Mesenchymal stem cell (in vitro differentiated cells and primary cell): Measurements from ENCODE around the gene ITPR3.
"Not testable (repeated sequence)": the region's sequence is repeated elsewhere in the genome, so short reads cannot be mapped to it uniquely, and the experiment has no call there.

Experiments
- DNase-seq: peaks from one replicate; pipeline ENCODE4 v3.0.0-alpha.2; 2013
- H2AFZ ChIP-seq: one replicate; pipeline ENCODE4 v1.6.1; 2013; ENCODE audit warnings: low read depth, mild to moderate bottlenecking, control low read depth, inconsistent platforms, low read length, moderate library complexity
- H2AK5ac ChIP-seq: 2 replicates; pipeline ENCODE4 v1.6.1; 2013; ENCODE audit warnings: low read length, moderate library complexity, mild to moderate bottlenecking, inconsistent platforms; ENCODE audit not compliant: severe bottlenecking
- H2BK120ac ChIP-seq: one replicate; pipeline ENCODE4 v1.6.1; 2013; ENCODE audit warnings: low read depth, mild to moderate bottlenecking, inconsistent platforms, low read length, moderate library complexity
- H2BK12ac ChIP-seq, 2 experiments: one replicate each; pipeline ENCODE4 v1.6.1; 2013; ENCODE audit warnings: inconsistent platforms in 2 of 2, low read length in 2 of 2, mild to moderate bottlenecking in 2 of 2, moderate library complexity in 2 of 2, control low read depth in 1 of 2
- H2BK15ac ChIP-seq: one replicate; pipeline ENCODE4 v1.6.1; 2013; ENCODE audit warnings: mild to moderate bottlenecking, low read depth, inconsistent platforms; ENCODE audit not compliant: poor library complexity, severe bottlenecking
- H2BK5ac ChIP-seq: 2 replicates; pipeline ENCODE4 v1.6.1; 2013; ENCODE audit warnings: low read depth, mild to moderate bottlenecking, low read length, control low read depth, inconsistent platforms; ENCODE audit not compliant: poor library complexity, severe bottlenecking
- H3K14ac ChIP-seq, 2 experiments: one replicate each; pipeline ENCODE4 v1.6.1; 2013; ENCODE audit warnings: inconsistent platforms in 2 of 2, low read length in 2 of 2, control low read depth in 1 of 2, mild to moderate bottlenecking in 1 of 2, moderate library complexity in 1 of 2
- H3K18ac ChIP-seq, 2 experiments: one replicate each; pipeline ENCODE4 v1.6.1; 2013; ENCODE audit warnings: inconsistent platforms in 2 of 2, low read length in 2 of 2, control low read depth in 1 of 2, low read depth in 1 of 2, mild to moderate bottlenecking in 1 of 2
- H3K23ac ChIP-seq, 2 experiments: one replicate each; pipeline ENCODE4 v1.6.1; 2013; ENCODE audit warnings: inconsistent platforms in 2 of 2, low read length in 2 of 2, mild to moderate bottlenecking in 2 of 2, moderate library complexity in 2 of 2, control low read depth in 1 of 2
- H3K27ac ChIP-seq: 2 replicates; pipeline ENCODE4 v1.5.1; 2013; ENCODE audit warnings: mild to moderate bottlenecking, moderate library complexity, low read length, control low read depth, inconsistent platforms; ENCODE audit not compliant: poor library complexity, severe bottlenecking
- H3K27me3 ChIP-seq, 2 experiments: 2 replicates each; pipeline versions ENCODE4 v1.6.1 to v1.7.0; 2013; ENCODE audit warnings: low read length in 2 of 2, mild to moderate bottlenecking in 2 of 2, moderate library complexity in 2 of 2, control low read depth in 1 of 2, inconsistent platforms in 1 of 2; ENCODE audit not compliant: control insufficient read depth in 1 of 2, insufficient read depth in 1 of 2
- H3K36me3 ChIP-seq, 2 experiments: 2 replicates each; pipeline versions ENCODE4 v1.6.1 to v1.7.0; 2013; ENCODE audit warnings: low read length in 2 of 2, control low read depth in 1 of 2, inconsistent platforms in 1 of 2, low read depth in 1 of 2, mild to moderate bottlenecking in 1 of 2; ENCODE audit not compliant: insufficient read depth in 2 of 2, control insufficient read depth in 1 of 2
- H3K4ac ChIP-seq, 2 experiments: one replicate each; pipeline ENCODE4 v1.6.1; 2013; ENCODE audit warnings: inconsistent platforms in 2 of 2, low read length in 2 of 2, mild to moderate bottlenecking in 2 of 2, moderate library complexity in 2 of 2, control low read depth in 1 of 2, low read depth in 1 of 2
- H3K4me1 ChIP-seq: 2 replicates; pipeline ENCODE4 v1.6.1; 2013; ENCODE audit warnings: low read depth, low read length, control low read depth; ENCODE audit not compliant: control insufficient read depth, insufficient read depth
- H3K4me2 ChIP-seq: 2 replicates; pipeline ENCODE4 v1.6.1; 2013; ENCODE audit warnings: low read length, mild to moderate bottlenecking, inconsistent platforms; ENCODE audit not compliant: poor library complexity, severe bottlenecking
- H3K4me3 ChIP-seq, 2 experiments: 2 replicates each; pipeline versions ENCODE4 v1.5.1 to v1.7.0; 2013; ENCODE audit warnings: low read length in 2 of 2, mild to moderate bottlenecking in 2 of 2, control low read depth in 1 of 2, low read depth in 1 of 2; ENCODE audit not compliant: insufficient read depth in 1 of 2
- H3K79me1 ChIP-seq: replicated peaks from 2 replicates; pipeline ENCODE4 v1.6.1; 2013; ENCODE audit warnings: mild to moderate bottlenecking, control low read depth, low read length, inconsistent platforms; ENCODE audit not compliant: poor library complexity, severe bottlenecking
- H3K9ac ChIP-seq: 2 replicates; pipeline ENCODE4 v1.7.0; 2013; ENCODE audit warnings: mild to moderate bottlenecking, low read length, moderate library complexity
- H3K9me3 ChIP-seq: 2 replicates; pipeline ENCODE4 v1.7.0; 2013; ENCODE audit warnings: mild to moderate bottlenecking, low read length; ENCODE audit not compliant: control insufficient read depth
- H4K8ac ChIP-seq: one replicate; pipeline ENCODE4 v1.6.1; 2013; ENCODE audit warnings: inconsistent platforms, mild to moderate bottlenecking, low read length, moderate library complexity
- H4K91ac ChIP-seq: one replicate; pipeline ENCODE4 v1.6.1; 2013; ENCODE audit warnings: mild to moderate bottlenecking, low read length, inconsistent platforms
- WGBS: methylation state at CpG from one replicate; pipeline ENCODE4 v1.1.7; 2013; ENCODE audit warnings: mixed read lengths; 5-methylcytosine and 5-hydroxymethylcytosine counted together

Gene ITPR3

DNA sequence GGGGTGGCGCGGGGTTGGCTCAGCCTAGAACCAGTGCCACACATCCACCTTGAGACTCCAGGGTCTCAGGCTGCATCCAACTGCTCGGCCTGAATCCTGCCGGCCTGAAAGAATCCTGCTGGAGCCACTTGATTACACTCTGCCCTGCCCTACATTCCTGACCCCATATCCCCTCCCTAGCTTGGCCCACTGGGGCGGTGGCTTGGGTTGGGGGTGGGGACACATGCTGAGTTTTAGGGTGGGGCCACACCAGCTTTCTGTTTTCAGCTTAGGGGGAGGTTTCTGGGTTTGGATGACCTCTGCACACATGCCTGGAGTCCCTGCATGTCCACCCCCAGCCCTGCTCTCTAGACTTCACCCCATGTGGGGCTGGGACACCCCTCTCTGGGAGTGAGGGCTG is 6.8 kb downstream of the ITPR3 start:
- Histone ChIP-seq H3K79me1 (peaks cover 49% of the 10 kb centered on the region), H4K91ac (no peak overlapping the region), H3K9ac (peak overlapping the region; percentile 54), H3K23ac (no peak overlapping the region), H2AFZ (no peak overlapping the region), H3K14ac (peak overlapping the region in 1 of 2 experiments; percentile 9), H3K4me2 (no peak overlapping the region), H2BK5ac (no peak overlapping the region), H2BK15ac (no peak overlapping the region), H3K27me3 (no peaks in the 10 kb centered on the region), H3K9me3 (no peaks in the 10 kb centered on the region), H3K27ac (no peak overlapping the region), H3K18ac (no peak overlapping the region), H3K4me1 (peaks cover 17% of the 10 kb centered on the region), H3K36me3 (peaks cover 17 to 55% of the 10 kb centered on the region in 2 experiments), H3K4me3 (peak overlapping the region in 1 of 2 experiments; percentile 38), H2BK12ac (no peak overlapping the region), H3K4ac (no peak overlapping the region), H2AK5ac (no peak overlapping the region), H2BK120ac (no peak overlapping the region), H4K8ac (peak overlapping the region; percentile 56)
- 30% methylated on average over 2 of the region's 5 CpGs for WGBS
- DNase-seq, result no peak

DNA sequence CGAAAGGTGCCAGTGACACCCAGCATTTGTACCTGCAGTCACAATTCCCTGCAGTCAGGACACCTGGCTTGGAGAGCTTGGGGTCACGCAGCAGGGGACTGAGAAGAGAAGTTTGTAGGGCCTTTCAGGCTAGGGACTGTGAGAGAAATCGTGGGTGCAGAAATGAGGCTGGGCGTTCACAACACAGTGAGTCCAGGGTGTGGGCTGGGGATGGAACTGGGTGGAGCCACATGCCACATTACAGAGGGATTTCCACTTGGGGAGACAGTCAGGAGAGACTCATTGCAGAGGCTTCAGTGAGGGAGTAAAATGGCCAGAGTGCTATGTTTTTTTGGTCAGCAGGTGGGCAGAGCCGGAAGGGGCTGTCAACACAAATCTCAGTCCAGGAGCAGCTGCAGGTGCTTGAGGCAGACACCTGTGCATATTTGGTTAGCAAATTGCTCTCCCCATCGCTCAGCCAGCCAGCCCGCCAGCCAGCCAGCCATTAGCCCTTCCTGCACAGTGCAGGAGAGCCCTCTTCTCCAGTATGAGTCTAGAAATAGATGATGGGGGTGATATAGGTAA is 7.4 kb downstream of the ITPR3 start:
- H3K4me3 ChIP-seq, result peak overlapping the region in 1 of 2 experiments; percentile 38

DNA sequence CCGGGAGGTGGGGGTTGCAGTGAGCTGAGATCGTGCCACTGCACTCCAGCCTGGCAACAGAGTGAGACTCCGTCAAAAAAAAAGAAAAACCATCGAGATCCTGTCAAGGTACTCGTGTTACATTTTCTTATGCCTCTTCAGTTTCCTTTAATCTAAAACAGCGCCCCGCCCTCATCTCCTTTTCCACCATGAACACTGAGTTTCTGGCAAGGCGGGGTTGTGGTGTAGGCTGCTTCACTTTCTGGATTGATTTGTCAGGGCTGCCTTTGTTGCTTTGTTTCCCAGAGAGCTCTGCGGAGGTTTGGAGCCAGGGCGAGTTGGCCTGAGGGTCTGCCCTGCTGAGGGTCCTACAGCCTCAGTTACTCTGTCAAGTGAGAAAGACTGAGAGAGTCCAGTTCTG is 8.9 kb downstream of the ITPR3 start:
- H3K79me1 ChIP-seq, result peaks cover 47% of the 10 kb centered on the region
- no peaks in the 10 kb centered on the region for H3K9me3 ChIP-seq
- H2BK120ac ChIP-seq, result no peak overlapping the region
- no peak overlapping the region for H3K23ac ChIP-seq
- 94% methylated on average over 4 of the region's 10 CpGs for WGBS
- H3K4me1 ChIP-seq, result peaks cover 30% of the 10 kb centered on the region
- no peak overlapping the region for H3K9ac ChIP-seq
- H4K91ac ChIP-seq, result no peak overlapping the region
- no peak overlapping the region for H2AK5ac ChIP-seq
- no peak overlapping the region for H3K14ac ChIP-seq
- no peak overlapping the region for H2BK15ac ChIP-seq
- H2BK12ac ChIP-seq, result no peak overlapping the region
- no peak overlapping the region for H2BK5ac ChIP-seq
- no peak overlapping the region for H3K4me2 ChIP-seq
- no peak overlapping the region for H3K4ac ChIP-seq
- no peaks in the 10 kb centered on the region for H3K27me3 ChIP-seq
- no peak overlapping the region for H3K18ac ChIP-seq
- no peak overlapping the region for H4K8ac ChIP-seq
- DNase-seq, result no peak
- H3K4me3 ChIP-seq, result no peak overlapping the region
- no peak overlapping the region for H2AFZ ChIP-seq
- H3K36me3 ChIP-seq, result peaks cover 6 to 41% of the 10 kb centered on the region in 2 experiments
- no peak overlapping the region for H3K27ac ChIP-seq

More for the DNA sequence above, 7.4 kb downstream of the ITPR3 start:
- Histone ChIP-seq H3K36me3 (peaks cover 17 to 54% of the 10 kb centered on the region in 2 experiments), H2BK120ac (no peak overlapping the region), H3K27ac (no peak overlapping the region), H2AK5ac (no peak overlapping the region), H3K27me3 (no peaks in the 10 kb centered on the region), H3K14ac (no peak overlapping the region), H3K4ac (no peak overlapping the region), H4K8ac (peak overlapping the region; percentile 56), H3K9ac (peak overlapping the region; percentile 54), H3K18ac (no peak overlapping the region), H3K23ac (no peak overlapping the region), H2BK12ac (no peak overlapping the region), H3K9me3 (no peaks in the 10 kb centered on the region), H3K4me2 (no peak overlapping the region), H2BK5ac (no peak overlapping the region), H2AFZ (no peak overlapping the region), H2BK15ac (no peak overlapping the region), H4K91ac (no peak overlapping the region), H3K4me1 (peaks cover 21% of the 10 kb centered on the region), H3K79me1 (peaks cover 53% of the 10 kb centered on the region)
- no peak for DNase-seq
- 94% methylated on average over 7 of the region's 7 CpGs for WGBS

GRCh38 chr6:33631521-33631920 is 10.4 kb downstream of the ITPR3 start:
- Histone ChIP-seq H3K36me3 (peaks cover 6 to 36% of the 10 kb centered on the region in 2 experiments), H3K79me1 (peaks cover 37% of the 10 kb centered on the region), H3K4me1 (peaks cover 29% of the 10 kb centered on the region)
- not testable (repeated sequence) for H4K8ac ChIP-seq, H3K4me2 ChIP-seq, H3K27me3 ChIP-seq, H3K18ac ChIP-seq, H2BK15ac ChIP-seq, H2BK120ac ChIP-seq, H3K14ac ChIP-seq, H3K9ac ChIP-seq, H3K23ac ChIP-seq, H4K91ac ChIP-seq, H2BK12ac ChIP-seq, H3K4ac ChIP-seq, DNase-seq, H3K4me3 ChIP-seq, H3K27ac ChIP-seq, H2AK5ac ChIP-seq, H3K9me3 ChIP-seq, H2BK5ac ChIP-seq, H2AFZ ChIP-seq
- WGBS, result 97% methylated on average over 10 of the region's 13 CpGs
